HEK293T (cell line): ENCODE results near the gene KMT2B.

Experiments
- CTCF ChIA-PET: fragments of 350-600 bp; formaldehyde crosslinking; extraction: SDS; loops from one replicate; lab custom pipeline; 2021; ENCODE audit warnings: antibody characterized with exemption, inconsistent platforms; lab: Yijun Ruan, JAX
- POLR2A ChIA-PET: fragments of 350-600 bp; formaldehyde crosslinking; extraction: SDS; loops from one replicate; lab custom pipeline; 2020; ENCODE audit warnings: antibody characterized with exemption, inconsistent platforms; lab: Yijun Ruan, JAX
- DNase-seq: peaks from one replicate; pipeline ENCODE4 v3.0.0; 2012; ENCODE audit warnings: mixed read lengths; ENCODE audit errors: extremely low spot score
- ARNT ChIP-seq: fragments of 450-650 bp; IDR thresholded peaks from 2 replicates; pipeline ENCODE4 v1.6.1; 2017; ENCODE audit warnings: mild to moderate bottlenecking
- BHLHE40 ChIP-seq: fragments of 450-650 bp; IDR thresholded peaks from 2 replicates; pipeline ENCODE4 v1.6.1; 2016; ENCODE audit warnings: mild to moderate bottlenecking, moderate library complexity, borderline replicate concordance
- CTBP1 ChIP-seq: fragments of 450-650 bp; IDR thresholded peaks from 2 replicates; pipeline ENCODE4 v1.6.1; 2016; ENCODE audit warnings: borderline replicate concordance
- ELF4 ChIP-seq: fragments of 450-650 bp; IDR thresholded peaks from 2 replicates; pipeline ENCODE4 v1.6.1; 2017; ENCODE audit warnings: antibody characterized with exemption
- FOXA1 ChIP-seq: fragments of 450-650 bp; IDR thresholded peaks from 2 replicates; pipeline ENCODE4 v1.6.1; 2016; ENCODE audit warnings: mild to moderate bottlenecking
- FOXK2 ChIP-seq: fragments of 450-650 bp; IDR thresholded peaks from 2 replicates; pipeline ENCODE4 v1.6.1; 2016; ENCODE audit warnings: mild to moderate bottlenecking
- FOXM1 ChIP-seq: fragments of 450-650 bp; IDR thresholded peaks from 2 replicates; pipeline ENCODE4 v1.6.1; 2017; ENCODE audit warnings: mild to moderate bottlenecking, borderline replicate concordance
- HDGF ChIP-seq: fragments of 450-650 bp; IDR thresholded peaks from 2 replicates; pipeline ENCODE4 v1.6.1; 2017; ENCODE audit warnings: antibody characterized with exemption, borderline replicate concordance
- L3MBTL2 ChIP-seq: fragments of 450-650 bp; conservative IDR thresholded peaks from 2 replicates; pipeline ENCODE4 v1.6.1; 2016; ENCODE audit warnings: mild to moderate bottlenecking
- LEF1 ChIP-seq: fragments of 450-650 bp; IDR thresholded peaks from 2 replicates; pipeline ENCODE4 v1.6.1; 2017; ENCODE audit warnings: mild to moderate bottlenecking, borderline replicate concordance
- NFRKB ChIP-seq: fragments of 450-650 bp; IDR thresholded peaks from 2 replicates; pipeline ENCODE4 v1.6.1; 2016; ENCODE audit warnings: mild to moderate bottlenecking, moderate library complexity
- SP1 ChIP-seq: fragments of 450-650 bp; IDR thresholded peaks from 2 replicates; pipeline ENCODE4 v1.6.1; 2017
- SUZ12 ChIP-seq: fragments of 450-650 bp; IDR thresholded peaks from 2 replicates; pipeline ENCODE4 v1.6.1; 2016; ENCODE audit warnings: mild to moderate bottlenecking
- TARDBP ChIP-seq: fragments of 450-650 bp; IDR thresholded peaks from 2 replicates; pipeline ENCODE4 v1.6.1; 2016
- ZNF384 ChIP-seq: fragments of 450-650 bp; IDR thresholded peaks from 2 replicates; pipeline ENCODE4 v1.6.1; 2016
- TF ChIP-seq, protein P1 (sequence below): fragments of 450-650 bp; IDR thresholded peaks from 2 replicates; pipeline ENCODE4 v1.6.1; 2016

The KMT2B gene

DNA sequence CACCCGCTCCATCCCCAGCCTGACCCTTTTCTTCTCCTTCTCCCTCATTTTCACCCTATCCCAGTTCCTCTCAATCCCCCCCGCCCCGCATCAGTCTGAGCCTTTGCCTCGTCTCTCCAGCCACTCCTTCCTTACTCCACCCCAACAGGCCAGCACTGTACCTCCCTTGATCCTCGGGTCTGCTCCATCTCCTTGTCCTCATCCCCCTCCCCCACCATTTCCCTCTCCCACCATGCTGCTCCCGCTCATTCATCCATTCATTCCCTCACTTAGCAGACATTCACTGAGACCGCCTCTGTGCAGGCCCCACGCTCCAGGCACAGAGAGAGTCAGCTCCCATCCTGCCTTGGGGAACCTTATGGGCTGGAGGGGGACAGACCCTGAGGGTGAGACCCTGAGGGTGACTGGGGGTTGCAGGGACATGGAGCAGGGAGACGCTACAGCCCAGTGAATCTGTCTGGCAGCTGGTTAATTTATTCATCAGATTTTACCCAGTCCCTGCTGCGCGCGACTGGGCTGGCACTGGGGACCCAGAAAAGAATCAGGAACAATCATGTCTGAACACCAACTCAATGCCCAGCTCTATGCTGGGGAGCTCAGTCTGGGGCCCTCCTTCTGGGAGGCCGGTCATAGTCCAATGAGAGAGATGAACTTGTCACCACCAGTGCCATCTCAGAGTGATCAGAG, 58.4 kb downstream of the KMT2B start:
- CTCF ChIA-PET = no interaction called here
- no peak for TF ChIP-seq ELF4
- TF ChIP-seq, protein P1, sequence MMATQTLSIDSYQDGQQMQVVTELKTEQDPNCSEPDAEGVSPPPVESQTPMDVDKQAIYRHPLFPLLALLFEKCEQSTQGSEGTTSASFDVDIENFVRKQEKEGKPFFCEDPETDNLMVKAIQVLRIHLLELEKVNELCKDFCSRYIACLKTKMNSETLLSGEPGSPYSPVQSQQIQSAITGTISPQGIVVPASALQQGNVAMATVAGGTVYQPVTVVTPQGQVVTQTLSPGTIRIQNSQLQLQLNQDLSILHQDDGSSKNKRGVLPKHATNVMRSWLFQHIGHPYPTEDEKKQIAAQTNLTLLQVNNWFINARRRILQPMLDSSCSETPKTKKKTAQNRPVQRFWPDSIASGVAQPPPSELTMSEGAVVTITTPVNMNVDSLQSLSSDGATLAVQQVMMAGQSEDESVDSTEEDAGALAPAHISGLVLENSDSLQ = no peak
- no peak for TF ChIP-seq NFRKB
- no peak for TF ChIP-seq LEF1
- TF ChIP-seq FOXK2 = no peak
- no peak for TF ChIP-seq CTBP1
- TF ChIP-seq ZNF384 = no peak
- TF ChIP-seq FOXM1 = no peak
- TF ChIP-seq FOXA1 = no peak
- TF ChIP-seq L3MBTL2 = no peak
- TF ChIP-seq TARDBP = no peak
- no peak for TF ChIP-seq HDGF
- no peak for TF ChIP-seq SP1
- no peak for TF ChIP-seq SUZ12
- no peak for TF ChIP-seq ARNT
- TF ChIP-seq BHLHE40 = no peak
- no peak for DNase-seq
- POLR2A ChIA-PET = no interaction called here

DNA sequence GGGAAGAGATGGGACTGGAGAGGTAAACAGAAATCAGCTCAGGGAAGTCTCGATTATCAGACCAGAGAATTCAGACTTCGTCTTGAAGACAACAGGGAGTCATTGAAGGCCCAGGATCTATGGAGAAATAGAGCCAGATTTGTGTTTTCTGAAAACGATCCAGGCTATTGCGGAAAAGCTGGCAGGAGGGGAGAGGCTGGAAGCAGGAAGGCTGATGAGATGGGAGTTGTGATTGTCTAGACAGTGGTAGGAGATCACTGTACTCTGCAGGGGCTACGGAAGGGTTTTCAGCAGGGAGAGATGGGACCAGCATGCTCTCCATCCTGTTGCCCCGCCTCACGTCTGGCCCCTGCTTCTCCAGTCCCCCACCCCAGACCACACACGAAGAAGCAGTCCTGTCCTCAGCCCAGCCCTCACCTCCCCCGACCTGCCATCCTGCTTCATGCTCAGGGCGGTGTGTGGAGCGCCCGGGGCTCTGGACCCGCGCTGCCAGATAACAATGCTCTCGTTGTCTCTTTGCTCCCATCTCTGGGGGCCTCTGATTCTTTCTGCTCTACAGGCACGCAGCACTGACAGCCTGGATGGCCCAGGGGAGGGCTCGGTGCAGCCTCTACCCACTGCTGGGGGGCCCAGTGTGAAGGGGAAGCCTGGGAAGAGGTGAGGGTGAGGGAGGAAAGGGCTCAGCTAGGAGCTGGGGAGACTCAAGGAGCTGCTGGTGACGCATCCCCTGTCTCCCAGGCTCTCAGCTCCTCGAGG, 59.5 kb downstream of the KMT2B start:
- POLR2A ChIA-PET = no interaction called here
- no peak for DNase-seq
- CTCF ChIA-PET = no interaction called here
- TF ChIP-seq HDGF = no peak
- TF ChIP-seq, protein P1 = no peak
- TF ChIP-seq CTBP1 = no peak
- no peak for TF ChIP-seq FOXA1
- TF ChIP-seq ELF4 = no peak
- TF ChIP-seq NFRKB = no peak
- TF ChIP-seq FOXK2 = no peak
- TF ChIP-seq BHLHE40 = no peak
- TF ChIP-seq ARNT = no peak

DNA sequence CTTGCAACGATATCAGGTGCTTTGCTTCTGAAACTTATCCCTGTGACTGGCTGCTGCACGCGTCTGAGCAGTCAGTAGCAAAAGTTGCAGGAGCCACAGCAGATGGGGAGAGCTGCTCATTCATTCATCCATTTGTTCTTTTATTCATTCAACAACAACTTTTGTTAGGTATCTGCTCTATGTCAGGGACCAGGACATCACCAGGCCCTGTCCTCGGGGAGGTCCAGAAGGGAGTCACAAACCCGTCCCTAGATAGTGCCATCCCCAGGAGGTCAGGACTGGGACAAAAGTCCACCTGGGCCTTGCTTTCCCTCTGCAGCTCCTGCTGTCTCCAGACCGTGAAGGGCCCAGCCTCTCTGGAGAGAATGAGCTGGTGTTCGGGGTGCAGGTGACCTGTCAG, 60.2 kb downstream of the KMT2B start:
- no peak for TF ChIP-seq SUZ12
- ChIA-PET POLR2A (no interaction called here), CTCF (no interaction called here)
- no peak for DNase-seq

DNA sequence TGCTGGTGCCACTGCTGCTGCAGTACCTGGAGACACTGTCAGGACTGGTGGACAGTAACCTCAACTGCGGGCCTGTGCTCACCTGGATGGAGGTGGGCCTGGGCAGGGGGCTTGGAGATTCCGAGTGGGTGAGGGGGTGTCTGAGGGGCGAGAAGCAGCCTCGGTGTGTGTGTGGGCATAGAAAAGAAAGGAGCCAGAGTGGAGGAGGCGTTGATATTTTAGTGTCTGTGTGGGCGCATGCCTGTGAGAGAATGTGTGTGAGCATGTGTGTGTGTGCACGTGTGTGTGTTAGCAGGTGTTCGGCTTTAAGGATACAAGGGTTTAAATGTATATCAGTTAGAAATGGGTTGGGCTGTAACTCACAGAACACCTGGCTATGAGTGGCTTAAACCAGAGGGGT, 61.2 kb downstream of the KMT2B start:
- TF ChIP-seq L3MBTL2 = no peak
- no peak for TF ChIP-seq ARNT
- no peak for TF ChIP-seq BHLHE40
- TF ChIP-seq HDGF = no peak
- TF ChIP-seq CTBP1 = no peak
- no peak for TF ChIP-seq ELF4
- TF ChIP-seq LEF1 = no peak
- TF ChIP-seq SP1 = no peak
- TF ChIP-seq SUZ12 = no peak
- TF ChIP-seq NFRKB = no peak
- TF ChIP-seq, protein P1 = no peak
- TF ChIP-seq TARDBP = no peak
- no peak for TF ChIP-seq FOXA1
- no peak for TF ChIP-seq ZNF384
- TF ChIP-seq FOXK2 = no peak
- TF ChIP-seq FOXM1 = no peak
- ChIA-PET CTCF (no interaction called here), POLR2A (no interaction called here)
- no peak for DNase-seq

DNA sequence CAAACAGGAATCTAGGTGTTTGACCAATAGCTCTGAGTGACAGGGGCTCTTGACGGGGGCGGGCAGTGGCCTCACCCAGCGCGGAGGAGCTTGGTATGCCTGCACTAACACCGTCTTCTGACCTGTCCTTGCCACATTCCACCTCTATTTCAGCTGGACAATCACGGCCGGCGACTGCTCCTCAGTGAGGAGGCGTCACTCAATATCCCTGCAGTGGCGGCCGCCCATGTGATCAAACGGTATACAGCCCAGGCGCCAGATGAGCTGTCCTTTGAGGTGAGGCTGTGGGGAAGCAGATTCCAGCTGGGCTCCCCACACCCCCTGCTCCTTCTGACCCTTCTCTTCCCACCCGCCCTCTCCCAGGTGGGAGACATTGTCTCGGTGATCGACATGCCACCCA, 62.3 kb downstream of the KMT2B start:
- DNase-seq = no peak
- ChIA-PET POLR2A (interaction anchor here (0.7 kb wide), 1 partner anchor 10 kb away, joined by 3 read pairs; no protein-coding TSS in a partner anchor), CTCF (no interaction called here)
- TF ChIP-seq FOXA1 (no peak), NFRKB (no peak), LEF1 (no peak), SP1 (no peak), ELF4 (no peak), ARNT (no peak), TARDBP (no peak), HDGF (no peak), FOXK2 (no peak)

DNA sequence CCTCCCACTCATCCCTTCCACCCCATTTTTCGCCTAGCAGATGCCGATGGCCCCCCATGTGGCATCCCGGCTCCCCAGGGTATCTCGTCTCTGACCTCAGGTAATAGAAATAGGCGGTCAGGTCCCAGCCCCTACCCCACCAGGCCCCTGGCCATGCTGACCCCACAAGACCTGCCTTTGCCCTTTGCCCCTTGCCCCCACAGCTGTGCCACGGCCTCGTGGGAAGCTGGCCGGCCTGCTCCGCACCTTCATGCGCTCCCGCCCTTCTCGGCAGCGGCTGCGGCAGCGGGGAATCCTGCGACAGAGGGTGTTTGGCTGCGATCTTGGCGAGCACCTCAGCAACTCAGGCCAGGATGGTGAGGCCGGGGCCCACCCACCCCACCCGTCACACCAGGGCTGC, 62.9 kb downstream of the KMT2B start:
- CTCF ChIA-PET = no interaction called here
- TF ChIP-seq, protein P1 = no peak
- no peak for DNase-seq
- POLR2A ChIA-PET = no interaction called here
